HG03460 (cell line): Measurements from ENCODE around the gene BMPER.

Source experiments
- ATAC-seq: cut with Tn5 transposase; IDR thresholded peaks from one replicate; pipeline ENCODE4 v1.9.1; 2021; ENCODE audit not compliant: unreplicated experiment

Gene BMPER

GRCh38 chr7:34016876-34017275 lies 111.5 kb downstream of the BMPER start:
- no peak for ATAC-seq

GRCh38 chr7:34019301-34019790 lies 114.0 kb downstream of the BMPER start:
- ATAC-seq: no peak

GRCh38 chr7:34022626-34023025 lies 117.3 kb downstream of the BMPER start:
- no peak for ATAC-seq

- ATAC-seq: no peak
Measured at GRCh38 chr7:34025600-34025999, 120.3 kb downstream of the BMPER start.

GRCh38 chr7:34026481-34027190 lies 121.3 kb downstream of the BMPER start:
- no peak for ATAC-seq

GRCh38 chr7:34031156-34031555 lies 125.8 kb downstream of the BMPER start:
- no peak for ATAC-seq

- no peak for ATAC-seq
Measured at GRCh38 chr7:34034728-34035127, 129.4 kb downstream of the BMPER start.

- no peak for ATAC-seq
Measured at GRCh38 chr7:34036051-34036920, 130.9 kb downstream of the BMPER start.

GRCh38 chr7:34036972-34037792 lies 131.8 kb downstream of the BMPER start:
- no peak for ATAC-seq

- ATAC-seq: no peak
Measured at GRCh38 chr7:34038816-34039470, 133.6 kb downstream of the BMPER start.

- no peak for ATAC-seq
Measured at GRCh38 chr7:34041707-34042106, 136.4 kb downstream of the BMPER start.

- ATAC-seq: no peak
Measured at GRCh38 chr7:34042406-34042805, 137.1 kb downstream of the BMPER start.

GRCh38 chr7:34043461-34044305 lies 138.3 kb downstream of the BMPER start:
- ATAC-seq: no peak

GRCh38 chr7:34044306-34044643 lies 138.9 kb downstream of the BMPER start:
- ATAC-seq: no peak

GRCh38 chr7:34044734-34045353 lies 139.5 kb downstream of the BMPER start:
- no peak for ATAC-seq

GRCh38 chr7:34048445-34048844 lies 143.1 kb downstream of the BMPER start:
- no peak for ATAC-seq

- no peak for ATAC-seq
Measured at GRCh38 chr7:34054075-34054474, 148.7 kb downstream of the BMPER start.

- ATAC-seq: no peak
Measured at GRCh38 chr7:34057136-34057535, 151.8 kb downstream of the BMPER start.

- ATAC-seq: no peak
Measured at GRCh38 chr7:34057956-34058355, 152.6 kb downstream of the BMPER start.

- ATAC-seq: no peak
Measured at GRCh38 chr7:34058801-34059135, 153.4 kb downstream of the BMPER start.
